Measurements from ENCODE around the gene RNH1. TPM values are rescaled to one million over a fixed set of nuclear protein-coding genes. Genes with fewer than 3 reads are reported as not detected.
A peak's percentile ranks its signal among the peaks of the same experiment; 100 is the strongest.
"Not testable (repeated sequence)": the region's sequence is repeated elsewhere in the genome, so short reads cannot be mapped to it uniquely, and the experiment has no call there.

Gene RNH1
- polyA plus RNA-seq, 1 donor from 2014 or later, result 71.8 TPM

DNA sequence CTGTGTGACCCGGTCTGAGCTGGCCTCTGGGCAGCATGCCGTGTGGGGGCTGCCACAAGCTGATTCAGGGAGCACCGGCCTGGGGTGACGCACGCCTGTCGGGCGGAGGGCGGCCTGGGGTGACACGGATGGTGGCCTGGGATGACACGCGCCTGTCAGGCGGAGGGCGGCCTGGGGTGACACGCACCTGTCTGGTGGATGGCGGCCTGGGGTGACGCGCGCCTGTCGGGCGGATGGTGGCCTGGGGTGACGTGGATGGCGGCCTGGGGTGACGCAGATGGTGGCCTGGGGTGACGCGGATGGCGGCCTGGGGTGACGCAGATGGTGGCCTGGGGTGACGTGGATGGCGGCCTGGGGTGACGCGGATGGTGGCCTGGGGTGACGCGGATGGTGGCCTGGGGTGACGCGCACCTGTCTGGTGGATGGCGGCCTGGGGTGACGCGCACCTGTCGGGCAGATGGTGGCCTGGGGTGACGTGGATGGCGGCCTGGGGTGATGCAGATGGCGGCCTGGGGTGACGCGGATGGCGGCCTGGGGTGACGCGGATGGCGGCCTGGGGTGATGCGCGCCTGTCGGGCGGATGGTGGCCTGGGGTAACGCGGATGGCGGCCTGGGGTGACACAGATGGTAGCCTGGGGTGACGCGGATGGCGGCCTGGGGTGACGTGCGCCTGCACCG lies 35.4 kb downstream of the RNH1 start:
- Histone ChIP-seq H3K36me3 (ENCODE audit: insufficient read depth, low read length) (peaks cover 6% of the 10 kb centered on the region), H3K9me3 (ENCODE audit: low read length) (no peaks in the 10 kb centered on the region), H3F3A (ENCODE audit: insufficient read depth, low read length, poor library complexity, severe bottlenecking) (no peaks in the 10 kb centered on the region), H3K27me3 (ENCODE audit: insufficient read depth, low read depth, low read length) (no peaks in the 10 kb centered on the region), H4K20me1 (ENCODE audit: insufficient read depth) (no peaks in the 10 kb centered on the region), H3K9ac (ENCODE audit: low read length) (no peak overlapping the region), H3K79me2 (replicated peaks; ENCODE audit: insufficient read depth, low read length) (no peaks in the 10 kb centered on the region), H2AFZ (ENCODE audit: low read depth, low read length) (no peak overlapping the region), H3K9me2 (ENCODE audit: insufficient read depth, low read length) (no peaks in the 10 kb centered on the region), H3K4me2 (ENCODE audit: low read length) (no peak overlapping the region), H3K4me3 (ENCODE audit: low read length) (no peak overlapping the region), H3K27ac (ENCODE audit: low read length) (no peak overlapping the region)
- TF ChIP-seq MXI1 (conservative IDR thresholded peaks at IDR 0.05; ENCODE audit: poor library complexity, severe bottlenecking) (no peak), EP300 (conservative IDR thresholded peaks at IDR 0.05; ENCODE audit: poor library complexity, severe bottlenecking) (no peak), EZH2 (IDR thresholded peaks at IDR 0.05; ENCODE audit: borderline replicate concordance, insufficient read depth, low read length, poor library complexity, severe bottlenecking) (no peak)

- Histone ChIP-seq H3K9me2 (ENCODE audit: insufficient read depth, low read length) (no peaks in the 10 kb centered on the region), H3K9me3 (ENCODE audit: low read length) (no peaks in the 10 kb centered on the region), H3K9ac (ENCODE audit: low read length) (peak overlapping the region; percentile 38), H3K4me2 (ENCODE audit: low read length) (no peak overlapping the region), H4K20me1 (ENCODE audit: insufficient read depth) (no peaks in the 10 kb centered on the region), H3K27ac (ENCODE audit: low read length) (peak overlapping the region; percentile 54), H3K36me3 (ENCODE audit: insufficient read depth, low read length) (peaks cover 3% of the 10 kb centered on the region), H3K4me3 (ENCODE audit: low read length) (no peak overlapping the region), H3K79me2 (replicated peaks; ENCODE audit: insufficient read depth, low read length) (no peaks in the 10 kb centered on the region), H2AFZ (ENCODE audit: low read depth, low read length) (no peak overlapping the region), H3K27me3 (ENCODE audit: insufficient read depth, low read depth, low read length) (no peaks in the 10 kb centered on the region), H3F3A (ENCODE audit: insufficient read depth, low read length, poor library complexity, severe bottlenecking) (no peaks in the 10 kb centered on the region)
- TF ChIP-seq RAD21 (conservative IDR thresholded peaks at IDR 0.05), result no peak
- TF ChIP-seq, protein P1, sequence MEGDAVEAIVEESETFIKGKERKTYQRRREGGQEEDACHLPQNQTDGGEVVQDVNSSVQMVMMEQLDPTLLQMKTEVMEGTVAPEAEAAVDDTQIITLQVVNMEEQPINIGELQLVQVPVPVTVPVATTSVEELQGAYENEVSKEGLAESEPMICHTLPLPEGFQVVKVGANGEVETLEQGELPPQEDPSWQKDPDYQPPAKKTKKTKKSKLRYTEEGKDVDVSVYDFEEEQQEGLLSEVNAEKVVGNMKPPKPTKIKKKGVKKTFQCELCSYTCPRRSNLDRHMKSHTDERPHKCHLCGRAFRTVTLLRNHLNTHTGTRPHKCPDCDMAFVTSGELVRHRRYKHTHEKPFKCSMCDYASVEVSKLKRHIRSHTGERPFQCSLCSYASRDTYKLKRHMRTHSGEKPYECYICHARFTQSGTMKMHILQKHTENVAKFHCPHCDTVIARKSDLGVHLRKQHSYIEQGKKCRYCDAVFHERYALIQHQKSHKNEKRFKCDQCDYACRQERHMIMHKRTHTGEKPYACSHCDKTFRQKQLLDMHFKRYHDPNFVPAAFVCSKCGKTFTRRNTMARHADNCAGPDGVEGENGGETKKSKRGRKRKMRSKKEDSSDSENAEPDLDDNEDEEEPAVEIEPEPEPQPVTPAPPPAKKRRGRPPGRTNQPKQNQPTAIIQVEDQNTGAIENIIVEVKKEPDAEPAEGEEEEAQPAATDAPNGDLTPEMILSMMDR (IDR thresholded peaks at IDR 0.05; ENCODE audit: poor library complexity, severe bottlenecking), result no peak
- TF ChIP-seq EP300 (conservative IDR thresholded peaks at IDR 0.05; ENCODE audit: poor library complexity, severe bottlenecking), result no peak
- TF ChIP-seq POLR2AphosphoS5 (IDR thresholded peaks at IDR 0.05), result no peak
- no peak for TF ChIP-seq SMC3 (conservative IDR thresholded peaks at IDR 0.05; ENCODE audit: poor library complexity)
- TF ChIP-seq EZH2 (IDR thresholded peaks at IDR 0.05; ENCODE audit: borderline replicate concordance, insufficient read depth, low read length, poor library complexity, severe bottlenecking), result no peak
- no peak for TF ChIP-seq REST (IDR thresholded peaks at IDR 0.05; ENCODE audit: borderline replicate concordance)
- TF ChIP-seq MXI1 (conservative IDR thresholded peaks at IDR 0.05; ENCODE audit: poor library complexity, severe bottlenecking), result no peak
- TF ChIP-seq TAF1 (IDR thresholded peaks at IDR 0.05; ENCODE audit: low read depth), result no peak
Observed at GRCh38 chr11:469684-470560, 37.1 kb downstream of the RNH1 start.

DNA sequence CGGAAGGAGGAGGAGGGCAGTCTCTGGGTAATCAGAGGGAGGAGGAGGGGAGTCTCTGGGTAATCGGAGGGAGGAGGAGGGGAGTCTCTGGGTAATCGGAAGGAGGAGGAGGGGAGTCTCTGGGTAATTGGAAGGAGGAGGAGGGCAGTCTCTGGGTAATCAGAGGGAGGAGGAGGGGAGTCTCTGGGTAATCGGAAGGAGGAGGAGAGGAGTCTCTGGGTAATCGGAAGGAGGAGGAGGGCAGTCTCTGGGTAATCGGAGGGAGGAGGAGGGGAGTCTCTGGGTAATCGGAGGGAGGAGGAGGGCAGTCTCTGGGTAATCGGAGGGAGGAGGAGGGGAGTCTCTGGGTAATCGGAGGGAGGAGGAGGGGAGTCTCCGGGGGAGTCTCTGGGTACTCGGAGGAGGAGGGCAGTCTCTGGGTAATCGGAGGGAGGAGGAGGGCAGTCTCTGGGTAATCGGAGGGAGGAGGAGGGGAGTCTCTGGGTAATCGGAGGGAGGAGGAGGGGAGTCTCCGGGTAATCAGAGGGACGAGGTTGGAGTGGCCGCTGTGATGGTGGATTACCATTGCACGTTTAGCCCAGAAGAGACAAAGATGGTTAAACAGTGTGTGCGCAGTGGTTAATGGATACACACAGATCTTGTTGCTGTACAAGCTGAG lies 37.9 kb downstream of the RNH1 start:
- H2AFZ ChIP-seq (ENCODE audit: low read depth, low read length); H4K20me1 ChIP-seq (ENCODE audit: insufficient read depth); H3K9me3 ChIP-seq (ENCODE audit: low read length); H3K4me2 ChIP-seq (ENCODE audit: low read length); H3K4me3 ChIP-seq (ENCODE audit: low read length); H3K27me3 ChIP-seq (ENCODE audit: insufficient read depth, low read depth, low read length); H3K79me2 ChIP-seq (replicated peaks; ENCODE audit: insufficient read depth, low read length); H3K36me3 ChIP-seq (ENCODE audit: insufficient read depth, low read length); H3K9me2 ChIP-seq (ENCODE audit: insufficient read depth, low read length); H3F3A ChIP-seq (ENCODE audit: insufficient read depth, low read length, poor library complexity, severe bottlenecking): not testable (repeated sequence)
- peak overlapping the region; percentile 54 for H3K27ac ChIP-seq (ENCODE audit: low read length)
- peak overlapping the region; percentile 38 for H3K9ac ChIP-seq (ENCODE audit: low read length)

Measured in neural cell (in vitro differentiated cells).